GM13976 (cell line): ENCODE data around the gene B3GNT3.

Experiments used
- DNase-seq: peaks from one replicate; pipeline ENCODE4 v3.0.0; 2012; ENCODE audit warnings: low spot score
- CTCF ChIP-seq: IDR thresholded peaks from 2 replicates; pipeline ENCODE4 v1.5.1; 2012; ENCODE audit warnings: borderline replicate concordance, mild to moderate bottlenecking; ENCODE audit not compliant: insufficient read depth; ENCODE audit errors: extremely low read depth, missing control alignments, control extremely low read depth
- in situ Hi-C: fragments of 300-500 bp; cut with MboI; formaldehyde crosslinking; loops from one replicate; pipeline ENCODE4 v1.12.0; 2022; ENCODE audit warnings: low sequenced_read_pairs, mixed read lengths, inconsistent platforms; ENCODE audit not compliant: unreplicated experiment

B3GNT3 gene

GRCh38 chr19:17848595-17849292, 53.8 kb downstream of the B3GNT3 start:
- in situ Hi-C loops: no loop called here
- DNase-seq: no peak
- TF ChIP-seq CTCF: no peak

- no peak for DNase-seq
- in situ Hi-C loops: no loop called here
- no peak for TF ChIP-seq CTCF
Observed at GRCh38 chr19:17854061-17854460, 59.1 kb downstream of the B3GNT3 start.

GRCh38 chr19:17855280-17856152, 60.6 kb downstream of the B3GNT3 start:
- DNase-seq: peak; percentile 88
- peak; percentile 98 for TF ChIP-seq CTCF
- in situ Hi-C loops: no loop called here

GRCh38 chr19:17859533-17860330, 64.8 kb downstream of the B3GNT3 start, which contains the start of gene RPL18A:
TSS of gene RPL18A (plus strand) at chr19:17859910. CDS start at chr19:17859957, 47 bp downstream.
- peak; percentile 98 for DNase-seq
- peak; percentile 82 for TF ChIP-seq CTCF
- in situ Hi-C loops: loop anchor here (10.0 kb wide), 1 partner anchor 65 kb away; no protein-coding TSS in a partner anchor

GRCh38 chr19:17860331-17860992, 65.5 kb downstream of the B3GNT3 start:
- DNase-seq: no peak
- in situ Hi-C loops: loop anchor here (10.0 kb wide), 1 partner anchor 64 kb away; no protein-coding TSS in a partner anchor
- TF ChIP-seq CTCF: no peak
